ENCODE measurements around the gene AMER3. TPM values are rescaled to one million over a fixed set of nuclear protein-coding genes. Genes with fewer than 3 reads are reported as not detected.

AMER3 gene
- total RNA-seq, 1 experiment from 2014 or later = not detected

GRCh38 chr2:130764035-130764820 is 8.9 kb downstream of the AMER3 start:
- Mint-ChIP-seq H3K9me3 (ENCODE audit: unreplicated experiment) (no peaks in the 10 kb centered on the region), H3K27ac (ENCODE audit: low read depth, unreplicated experiment) (no peak overlapping the region), H3K4me1 (ENCODE audit: insufficient read depth, unreplicated experiment) (no peaks in the 10 kb centered on the region), H3K27me3 (ENCODE audit: insufficient read depth, unreplicated experiment) (peaks cover 33% of the 10 kb centered on the region), H3K4me3 (ENCODE audit: unreplicated experiment) (no peak overlapping the region), H3K36me3 (ENCODE audit: insufficient read depth, unreplicated experiment) (no peaks in the 10 kb centered on the region)
- no peak for TF ChIP-seq CTCF (IDR thresholded peaks at IDR 0.05; ENCODE audit: unreplicated experiment)
- no peak for DNase-seq (ENCODE audit: unreplicated experiment)
- intact Hi-C loops (cut with micrococcal nuclease) = no loop called here
- POLR2A ChIA-PET = no interaction called here
- CTCF ChIA-PET = interaction anchor here (0.6 kb wide), 1 partner anchor 582 kb away, joined by 4 read pairs; no protein-coding TSS in a partner anchor
- BruUV-seq (replicated peaks) = no TSS peak

GRCh38 chr2:130764821-130765115 is 9.4 kb downstream of the AMER3 start:
- H3K4me1 Mint-ChIP-seq (ENCODE audit: insufficient read depth, unreplicated experiment) = no peaks in the 10 kb centered on the region
- no peaks in the 10 kb centered on the region for H3K36me3 Mint-ChIP-seq (ENCODE audit: insufficient read depth, unreplicated experiment)
- no peak overlapping the region for H3K4me3 Mint-ChIP-seq (ENCODE audit: unreplicated experiment)
- TF ChIP-seq CTCF (IDR thresholded peaks at IDR 0.05; ENCODE audit: unreplicated experiment) = no peak
- no TSS peak for BruUV-seq (replicated peaks)
- DNase-seq (ENCODE audit: unreplicated experiment) = no peak
- POLR2A ChIA-PET = no interaction called here
- intact Hi-C loops (cut with micrococcal nuclease) = no loop called here
- CTCF ChIA-PET = no interaction called here
- no peaks in the 10 kb centered on the region for H3K9me3 Mint-ChIP-seq (ENCODE audit: unreplicated experiment)
- H3K27ac Mint-ChIP-seq (ENCODE audit: low read depth, unreplicated experiment) = no peak overlapping the region
- H3K27me3 Mint-ChIP-seq (ENCODE audit: insufficient read depth, unreplicated experiment) = peaks cover 33% of the 10 kb centered on the region

GRCh38 chr2:130765464-130765863 is 10.1 kb downstream of the AMER3 start:
- no TSS peak for BruUV-seq (replicated peaks)
- Mint-ChIP-seq H3K4me3 (ENCODE audit: unreplicated experiment) (no peak overlapping the region), H3K27me3 (ENCODE audit: insufficient read depth, unreplicated experiment) (peaks cover 31% of the 10 kb centered on the region), H3K4me1 (ENCODE audit: insufficient read depth, unreplicated experiment) (no peaks in the 10 kb centered on the region), H3K9me3 (ENCODE audit: unreplicated experiment) (no peaks in the 10 kb centered on the region), H3K27ac (ENCODE audit: low read depth, unreplicated experiment) (no peak overlapping the region), H3K36me3 (ENCODE audit: insufficient read depth, unreplicated experiment) (no peaks in the 10 kb centered on the region)
- intact Hi-C loops (cut with micrococcal nuclease) = no loop called here
- DNase-seq (ENCODE audit: unreplicated experiment) = no peak
- no peak for TF ChIP-seq CTCF (IDR thresholded peaks at IDR 0.05; ENCODE audit: unreplicated experiment)
- POLR2A ChIA-PET = no interaction called here
- CTCF ChIA-PET = no interaction called here

GRCh38 chr2:130766037-130766436 is 10.7 kb downstream of the AMER3 start:
- Mint-ChIP-seq H3K36me3 (ENCODE audit: insufficient read depth, unreplicated experiment) (no peaks in the 10 kb centered on the region), H3K27me3 (ENCODE audit: insufficient read depth, unreplicated experiment) (peaks cover 25% of the 10 kb centered on the region), H3K4me3 (ENCODE audit: unreplicated experiment) (no peak overlapping the region), H3K27ac (ENCODE audit: low read depth, unreplicated experiment) (no peak overlapping the region), H3K9me3 (ENCODE audit: unreplicated experiment) (no peaks in the 10 kb centered on the region), H3K4me1 (ENCODE audit: insufficient read depth, unreplicated experiment) (no peaks in the 10 kb centered on the region)
- CTCF ChIA-PET = no interaction called here
- POLR2A ChIA-PET = no interaction called here
- intact Hi-C loops (cut with micrococcal nuclease) = no loop called here
- DNase-seq (ENCODE audit: unreplicated experiment) = no peak
- TF ChIP-seq CTCF (IDR thresholded peaks at IDR 0.05; ENCODE audit: unreplicated experiment) = no peak
- no TSS peak for BruUV-seq (replicated peaks)

All from MCF 10A (cell line).